Activated CD8-positive, alpha-beta T cell treated with anti-CD3 and anti-CD28 coated beads for 36 hours (primary cell): ENCODE results near the gene PARD3. TPM values are rescaled to one million over a fixed set of nuclear protein-coding genes. Genes with fewer than 3 reads are reported as not detected.

ENCODE experiments used
- ATAC-seq: fragments of 200-7000 bp; cut with Tn5 transposase; one replicate; pipeline ENCODE4 v1.10.0; 2021; ENCODE audit warnings: mild to moderate bottlenecking, moderate library complexity
- CTCF ChIA-PET: fragments of 350-600 bp; sonication (Branson Sonifier 250); formaldehyde crosslinking; loops from one replicate; lab custom pipeline; 2021; ENCODE audit warnings: antibody characterized with exemption; lab: Charles Lee
- POLR2A ChIA-PET: fragments of 350-600 bp; sonication (Branson Sonifier 250); formaldehyde crosslinking; loops from one replicate; lab custom pipeline; 2021; ENCODE audit warnings: antibody characterized with exemption; lab: Charles Lee
- DNase-seq: peaks from one replicate; pipeline ENCODE4 v3.0.0-alpha.2; 2020
- H3K27ac Mint-ChIP-seq: one replicate; pipeline ENCODE4 v1.8.0; 2021; ENCODE audit warnings: mild to moderate bottlenecking, mixed read lengths
- H3K27me3 Mint-ChIP-seq: one replicate; pipeline ENCODE4 v1.8.0; 2021; ENCODE audit warnings: mixed read lengths
- H3K36me3 Mint-ChIP-seq: one replicate; pipeline ENCODE4 v1.8.0; 2021; ENCODE audit warnings: low read depth, mixed read lengths
- H3K4me1 Mint-ChIP-seq: one replicate; pipeline ENCODE4 v1.8.0; 2021; ENCODE audit warnings: low read depth, mixed read lengths
- H3K4me3 Mint-ChIP-seq: one replicate; pipeline ENCODE4 v1.8.0; 2021; ENCODE audit warnings: mild to moderate bottlenecking, moderate library complexity, mixed read lengths
- H3K9me3 Mint-ChIP-seq: one replicate; pipeline ENCODE4 v1.8.0; 2021; ENCODE audit warnings: mixed read lengths
- intact Hi-C: fragments of 100-400 bp; cut with micrococcal nuclease; formaldehyde crosslinking; loops from one replicate; pipeline ENCODE4 v1.10.0; 2022
- total RNA-seq, 2 experiments: library from RNA; stranded (reverse); gene quantifications; one replicate each; pipeline ENCODE4 v1.2.3, GENCODE V29; 2021
- TF ChIP-seq, protein P1 (sequence below): fragments of 200-600 bp; IDR thresholded peaks from one replicate; pipeline ENCODE4 v1.8.0; 2022; ENCODE audit warnings: antibody characterized with exemption, mild to moderate bottlenecking

PARD3 gene
- total RNA-seq, 2 experiments from 2014 or later = 1.6 to 2.0 TPM

DNA sequence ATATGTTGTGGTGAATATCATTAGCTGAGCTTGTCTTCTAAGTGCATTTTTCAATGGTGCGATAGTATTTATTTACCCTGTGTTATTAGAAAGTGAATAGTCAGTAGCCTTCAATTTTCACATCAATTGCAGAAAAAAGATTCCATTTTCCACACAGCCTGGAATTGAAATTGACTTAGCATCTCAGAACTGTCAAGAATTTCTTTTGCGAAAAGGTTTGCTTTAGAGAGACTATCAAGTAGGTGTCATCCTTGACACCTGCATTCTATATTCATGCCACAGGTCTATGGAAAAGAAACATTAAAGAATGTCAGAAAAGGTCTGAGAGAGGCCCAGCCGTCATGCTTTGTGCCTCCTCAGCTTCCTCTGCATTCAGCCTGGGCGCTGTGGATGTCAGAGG is 504.9 kb downstream of the PARD3 start:
- CTCF ChIA-PET = no interaction called here
- H3K27me3 Mint-ChIP-seq = no peaks in the 10 kb centered on the region
- ATAC-seq (no peak), DNase-seq (no peak)
- POLR2A ChIA-PET = no interaction called here
- no peak overlapping the region for H3K27ac Mint-ChIP-seq
- TF ChIP-seq, protein P1, sequence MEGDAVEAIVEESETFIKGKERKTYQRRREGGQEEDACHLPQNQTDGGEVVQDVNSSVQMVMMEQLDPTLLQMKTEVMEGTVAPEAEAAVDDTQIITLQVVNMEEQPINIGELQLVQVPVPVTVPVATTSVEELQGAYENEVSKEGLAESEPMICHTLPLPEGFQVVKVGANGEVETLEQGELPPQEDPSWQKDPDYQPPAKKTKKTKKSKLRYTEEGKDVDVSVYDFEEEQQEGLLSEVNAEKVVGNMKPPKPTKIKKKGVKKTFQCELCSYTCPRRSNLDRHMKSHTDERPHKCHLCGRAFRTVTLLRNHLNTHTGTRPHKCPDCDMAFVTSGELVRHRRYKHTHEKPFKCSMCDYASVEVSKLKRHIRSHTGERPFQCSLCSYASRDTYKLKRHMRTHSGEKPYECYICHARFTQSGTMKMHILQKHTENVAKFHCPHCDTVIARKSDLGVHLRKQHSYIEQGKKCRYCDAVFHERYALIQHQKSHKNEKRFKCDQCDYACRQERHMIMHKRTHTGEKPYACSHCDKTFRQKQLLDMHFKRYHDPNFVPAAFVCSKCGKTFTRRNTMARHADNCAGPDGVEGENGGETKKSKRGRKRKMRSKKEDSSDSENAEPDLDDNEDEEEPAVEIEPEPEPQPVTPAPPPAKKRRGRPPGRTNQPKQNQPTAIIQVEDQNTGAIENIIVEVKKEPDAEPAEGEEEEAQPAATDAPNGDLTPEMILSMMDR = no peak
- no peaks in the 10 kb centered on the region for H3K9me3 Mint-ChIP-seq
- H3K4me1 Mint-ChIP-seq = peaks cover 6% of the 10 kb centered on the region
- H3K4me3 Mint-ChIP-seq = no peak overlapping the region
- no peaks in the 10 kb centered on the region for H3K36me3 Mint-ChIP-seq
- intact Hi-C loops = no loop called here

DNA sequence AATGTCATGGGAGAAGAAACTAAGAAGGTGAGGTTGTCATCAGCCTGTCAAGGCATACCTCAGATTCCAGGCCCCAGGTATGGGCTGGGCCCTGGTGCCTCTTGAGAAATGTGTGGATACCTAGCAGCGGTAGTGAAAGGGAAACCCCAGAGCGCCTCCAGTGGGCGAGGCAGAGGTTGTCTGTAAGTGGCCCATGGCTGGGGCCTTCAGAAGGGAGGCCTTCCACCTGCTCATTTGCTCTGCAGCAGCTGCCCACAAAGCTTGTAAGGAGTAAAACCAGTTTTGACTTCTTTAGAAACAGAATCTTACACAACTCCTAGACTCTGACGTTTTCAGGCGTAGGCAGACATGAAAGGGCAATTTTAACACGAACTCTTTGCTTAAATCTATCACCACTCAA is 509.9 kb downstream of the PARD3 start:
- ATAC-seq = no peak
- Mint-ChIP-seq H3K27ac (no peak overlapping the region), H3K36me3 (no peaks in the 10 kb centered on the region), H3K27me3 (no peaks in the 10 kb centered on the region), H3K9me3 (no peaks in the 10 kb centered on the region), H3K4me1 (no peaks in the 10 kb centered on the region), H3K4me3 (no peak overlapping the region)
- intact Hi-C loops = no loop called here
- DNase-seq = peak; percentile 2
- POLR2A ChIA-PET = no interaction called here
- CTCF ChIA-PET = interaction anchor here (0.6 kb wide), 1 partner anchor 1235 kb away, joined by 3 read pairs; no protein-coding TSS in a partner anchor
- TF ChIP-seq, protein P1 = no peak

GRCh38 chr10:34303022-34303421 is 512.1 kb downstream of the PARD3 start:
- no peak for DNase-seq
- intact Hi-C loops = no loop called here
- no peaks in the 10 kb centered on the region for H3K27me3 Mint-ChIP-seq
- no peak for ATAC-seq
- H3K27ac Mint-ChIP-seq = no peak overlapping the region
- H3K4me3 Mint-ChIP-seq = no peak overlapping the region
- H3K4me1 Mint-ChIP-seq = no peaks in the 10 kb centered on the region
- TF ChIP-seq, protein P1 = no peak
- H3K9me3 Mint-ChIP-seq = no peaks in the 10 kb centered on the region
- POLR2A ChIA-PET = interaction anchor here (0.9 kb wide), 1 partner anchor 9 kb away, joined by 3 read pairs; no protein-coding TSS in a partner anchor
- no peaks in the 10 kb centered on the region for H3K36me3 Mint-ChIP-seq
- CTCF ChIA-PET = no interaction called here

GRCh38 chr10:34299105-34299611 is 515.9 kb downstream of the PARD3 start:
- Mint-ChIP-seq H3K27me3 (peaks cover 2% of the 10 kb centered on the region), H3K27ac (no peak overlapping the region), H3K36me3 (no peaks in the 10 kb centered on the region), H3K4me1 (no peaks in the 10 kb centered on the region), H3K9me3 (no peaks in the 10 kb centered on the region), H3K4me3 (no peak overlapping the region)
- TF ChIP-seq, protein P1 = no peak
- DNase-seq = no peak
- POLR2A ChIA-PET = no interaction called here
- intact Hi-C loops = no loop called here
- CTCF ChIA-PET = no interaction called here
- no peak for ATAC-seq

DNA sequence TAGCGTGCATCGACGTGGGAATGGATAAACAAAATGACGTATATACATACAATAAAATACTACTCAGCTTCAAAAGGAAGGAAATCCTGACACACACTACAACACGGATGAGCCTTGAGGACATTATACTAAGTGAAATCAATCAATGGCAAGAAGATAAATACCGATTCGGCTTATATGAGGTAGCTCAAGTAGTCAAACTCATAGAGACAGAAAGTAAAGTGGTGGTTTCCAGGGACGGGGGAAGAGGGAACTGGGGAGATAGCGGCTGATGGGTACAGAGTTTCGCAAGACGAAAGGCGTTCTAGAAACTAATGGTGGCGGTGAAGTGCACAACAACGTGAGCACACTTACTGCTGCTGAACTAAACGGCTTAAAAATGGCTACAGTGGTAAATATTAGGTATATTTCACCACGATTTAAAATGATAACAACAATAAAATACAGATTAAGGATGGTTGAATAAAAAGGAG is 516.7 kb downstream of the PARD3 start:
- CTCF ChIA-PET = no interaction called here
- ATAC-seq = no peak

More for the DNA sequence above, 516.7 kb downstream of the PARD3 start:
- no peak overlapping the region for H3K4me3 Mint-ChIP-seq
- H3K27me3 Mint-ChIP-seq = peaks cover 2% of the 10 kb centered on the region
- POLR2A ChIA-PET = no interaction called here
- no peak overlapping the region for H3K27ac Mint-ChIP-seq
- H3K9me3 Mint-ChIP-seq = no peaks in the 10 kb centered on the region
- no peak for DNase-seq
- H3K4me1 Mint-ChIP-seq = no peaks in the 10 kb centered on the region
- intact Hi-C loops = no loop called here
- H3K36me3 Mint-ChIP-seq = no peaks in the 10 kb centered on the region
- TF ChIP-seq, protein P1 = no peak
